H1 (cell line): ENCODE data around the gene DPYD. TPM values are rescaled to one million over a fixed set of nuclear protein-coding genes. Genes with fewer than 3 reads are reported as not detected.

ENCODE experiments used
- CTCF ChIA-PET: fragments of 300-600 bp; sonication (Branson Sonifier 250); formaldehyde crosslinking; loops from one replicate; lab custom pipeline; 2021; ENCODE audit not compliant: partially characterized antibody; lab: Charles Lee
- POLR2A ChIA-PET: fragments of 300-600 bp; sonication (Branson Sonifier 250); formaldehyde crosslinking; loops from one replicate; lab custom pipeline; 2021; ENCODE audit warnings: inconsistent platforms; ENCODE audit not compliant: partially characterized antibody; lab: Charles Lee
- DNase-seq, 2 experiments: peaks; one replicate each; pipeline versions ENCODE4 v3.0.0 to v3.0.0-alpha.2; 2010 to 2022; ENCODE audit warnings: low spot score in 2 of 2, low read depth in 1 of 2, mixed read lengths in 1 of 2
- FAIRE-seq: peaks from 2 replicates; lab custom pipeline; 2011; peaks lifted over from hg19 to GRCh38; lab: Jason Lieb, UNC
- H2AFZ ChIP-seq: 2 replicates; pipeline ENCODE4 v1.8.1; 2012; ENCODE audit warnings: low read length, inconsistent platforms
- H2AK5ac ChIP-seq: 2 replicates; pipeline ENCODE4 v1.6.1; 2013; ENCODE audit warnings: low read depth, low read length
- H2BK120ac ChIP-seq: replicated peaks from 2 replicates; pipeline ENCODE3; 2013; ENCODE audit warnings: low read depth, low read length, inconsistent platforms
- H2BK12ac ChIP-seq: 2 replicates; pipeline ENCODE4 v1.6.1; 2013; ENCODE audit warnings: low read depth, low read length
- H2BK15ac ChIP-seq: 2 replicates; pipeline ENCODE4 v1.6.1; 2013; ENCODE audit warnings: low read length
- H2BK20ac ChIP-seq: 2 replicates; pipeline ENCODE4 v1.6.1; 2013; ENCODE audit warnings: low read length
- H2BK5ac ChIP-seq: 2 replicates; pipeline ENCODE4 v1.6.1; 2013; ENCODE audit warnings: low read depth, low read length
- H3K14ac ChIP-seq: 2 replicates; pipeline ENCODE4 v1.6.1; 2013; ENCODE audit warnings: inconsistent platforms; ENCODE audit not compliant: insufficient read length
- H3K18ac ChIP-seq: 2 replicates; pipeline ENCODE4 v1.6.1; 2013; ENCODE audit warnings: low read length; ENCODE audit errors: extremely low read depth
- H3K23ac ChIP-seq: 2 replicates; pipeline ENCODE4 v1.6.1; 2013; ENCODE audit warnings: inconsistent platforms; ENCODE audit not compliant: insufficient read length
- H3K23me2 ChIP-seq: 2 replicates; pipeline ENCODE4 v1.6.1; 2013; ENCODE audit warnings: low read depth, low read length
- H3K27ac ChIP-seq: 2 replicates; pipeline ENCODE4 v1.6.1; 2011; ENCODE audit warnings: low read depth, low read length, inconsistent platforms
- H3K27me3 ChIP-seq, 4 experiments: replicated peaks in 1 of 4; 1 replicate in 1 of 4; 2 replicates in 3 of 4; pipeline versions ENCODE4 v1.6.1 to v1.8.1; 2011 to 2013; ENCODE audit warnings: low read length in 3 of 4, mild to moderate bottlenecking in 3 of 4, inconsistent platforms in 2 of 4, mixed read lengths in 2 of 4, moderate library complexity in 1 of 4; ENCODE audit not compliant: control insufficient read depth in 3 of 4, insufficient read depth in 3 of 4; ENCODE audit errors: extremely low read depth in 1 of 4
- H3K36me3 ChIP-seq, 4 experiments: 2 replicates each; pipeline versions ENCODE4 v1.6.1 to v1.8.1; 2011 to 2013; ENCODE audit warnings: mild to moderate bottlenecking in 4 of 4, low read length in 3 of 4, moderate library complexity in 2 of 4, control low read depth in 1 of 4, inconsistent platforms in 1 of 4; ENCODE audit not compliant: insufficient read depth in 4 of 4, control insufficient read depth in 2 of 4
- H3K4ac ChIP-seq: replicated peaks from 2 replicates; pipeline ENCODE3; 2013; ENCODE audit warnings: low read length, low read depth, mixed read lengths, inconsistent platforms; ENCODE audit not compliant: insufficient read length
- H3K4me1 ChIP-seq, 4 experiments: replicated peaks in 1 of 4; 1 replicate in 1 of 4; 2 replicates in 3 of 4; pipeline versions ENCODE4 v1.6.1 to v1.8.1; 2011 to 2013; ENCODE audit warnings: low read length in 3 of 4, inconsistent platforms in 2 of 4, mixed read lengths in 1 of 4; ENCODE audit not compliant: insufficient read depth in 4 of 4, control insufficient read depth in 3 of 4
- H3K4me2 ChIP-seq, 2 experiments: 2 replicates each; pipeline versions ENCODE4 v1.6.1 to v1.8.1; 2011 to 2013; ENCODE audit warnings: low read depth in 2 of 2, low read length in 2 of 2, control low read depth in 1 of 2, inconsistent platforms in 1 of 2, mild to moderate bottlenecking in 1 of 2; ENCODE audit not compliant: insufficient read depth in 1 of 2
- H3K4me3 ChIP-seq, 4 experiments: fragments of 200-600, 300-600 bp in 1 of 4; sonication (generic), shearing (Covaris generic), sonication (Bioruptor Twin) in 1 of 4; 2 replicates each; pipeline versions ENCODE4 v1.5.1 to v1.8.1; 2011 to 2016; ENCODE audit warnings: low read length in 4 of 4, low read depth in 3 of 4, control low read depth in 2 of 4, inconsistent platforms in 2 of 4, mild to moderate bottlenecking in 2 of 4, mixed read lengths in 1 of 4, moderate library complexity in 1 of 4; ENCODE audit not compliant: insufficient read depth in 2 of 4; ENCODE audit errors: extremely low read depth in 1 of 4
- H3K56ac ChIP-seq: replicated peaks from 2 replicates; pipeline ENCODE3; 2013; ENCODE audit warnings: low read depth, mild to moderate bottlenecking, mixed read lengths, low read length, inconsistent platforms; ENCODE audit not compliant: insufficient read length
- H3K79me1 ChIP-seq: 2 replicates; pipeline ENCODE4 v1.6.1; 2013; ENCODE audit warnings: low read depth, low read length, control low read depth
- H3K79me2 ChIP-seq, 2 experiments: 2 replicates each; pipeline versions ENCODE4 v1.6.1 to v1.8.1; 2012 to 2013; ENCODE audit warnings: low read length in 2 of 2, mild to moderate bottlenecking in 2 of 2, inconsistent platforms in 1 of 2; ENCODE audit not compliant: insufficient read depth in 2 of 2, control insufficient read depth in 1 of 2
- H3K9ac ChIP-seq, 4 experiments: replicated peaks in 1 of 4; 1 replicate in 1 of 4; 2 replicates in 3 of 4; pipeline versions ENCODE4 v1.6.1 to v1.8.1; 2011 to 2013; ENCODE audit warnings: low read depth in 3 of 4, low read length in 3 of 4, control low read depth in 2 of 4, mild to moderate bottlenecking in 2 of 4, moderate library complexity in 2 of 4, inconsistent platforms in 1 of 4; ENCODE audit errors: extremely low read depth in 1 of 4
- H3K9me3 ChIP-seq, 2 experiments: 2 replicates each; pipeline versions ENCODE4 v1.6.1 to v1.8.1; 2012 to 2013; ENCODE audit warnings: mild to moderate bottlenecking in 2 of 2, moderate library complexity in 2 of 2, control low read depth in 1 of 2, inconsistent platforms in 1 of 2, low read depth in 1 of 2, low read length in 1 of 2, mixed read lengths in 1 of 2; ENCODE audit not compliant: insufficient read depth in 2 of 2
- H4K20me1 ChIP-seq, 2 experiments: replicated peaks in 1 of 2; 2 replicates each; pipeline versions ENCODE3 to v1.8.1; 2011 to 2013; ENCODE audit warnings: inconsistent platforms in 2 of 2, low read length in 2 of 2, mild to moderate bottlenecking in 1 of 2; ENCODE audit not compliant: insufficient read depth in 2 of 2, control insufficient read depth in 1 of 2
- H4K5ac ChIP-seq: 2 replicates; pipeline ENCODE4 v1.6.1; 2013; ENCODE audit warnings: low read length, low read depth, mixed read lengths, inconsistent platforms; ENCODE audit not compliant: insufficient read length
- H4K8ac ChIP-seq: 2 replicates; pipeline ENCODE4 v1.8.0; 2013; ENCODE audit warnings: mild to moderate bottlenecking, moderate library complexity, low read length, inconsistent platforms; ENCODE audit not compliant: insufficient read depth; ENCODE audit errors: extremely low read depth
- H4K91ac ChIP-seq: replicated peaks from 2 replicates; pipeline ENCODE3; 2013; ENCODE audit warnings: low read length, mixed read lengths, inconsistent platforms; ENCODE audit not compliant: insufficient read length
- BRCA1 ChIP-seq: IDR thresholded peaks from 2 replicates; pipeline ENCODE4 v1.6.1; 2012; ENCODE audit warnings: low read depth, low read length, improper control_type of control experiment
- NRF1 ChIP-seq: IDR thresholded peaks from 2 replicates; pipeline ENCODE4 v1.6.1; 2011; ENCODE audit warnings: mild to moderate bottlenecking, low read depth, low read length, improper control_type of control experiment
- POLR2AphosphoS5 ChIP-seq: IDR thresholded peaks from 2 replicates; pipeline ENCODE4 v1.6.1; 2011; ENCODE audit warnings: low read depth, low read length
- POU5F1 ChIP-seq: IDR thresholded peaks from 2 replicates; pipeline ENCODE4 v1.6.1; 2011; ENCODE audit warnings: low read depth, mild to moderate bottlenecking, low read length, moderate library complexity
- RAD21 ChIP-seq, 2 experiments: IDR thresholded peaks in 1 of 2; conservative IDR thresholded peaks in 1 of 2; 2 replicates each; pipeline ENCODE4 v1.6.1; 2011; ENCODE audit warnings: low read depth in 2 of 2, low read length in 2 of 2, improper control_type of control experiment in 1 of 2, inconsistent platforms in 1 of 2, mild to moderate bottlenecking in 1 of 2, moderate library complexity in 1 of 2
- RBBP5 ChIP-seq: IDR thresholded peaks from 2 replicates; pipeline ENCODE4 v1.7.1; 2012; ENCODE audit warnings: low read depth, mild to moderate bottlenecking, inconsistent platforms, low read length, moderate library complexity, borderline replicate concordance
- RNF2 ChIP-seq: fragments of 200-900, 300-1000 bp; sonication (generic); IDR thresholded peaks from 2 replicates; pipeline ENCODE4 v1.7.1; 2016; ENCODE audit warnings: borderline replicate concordance, low read depth, mild to moderate bottlenecking, antibody characterized with exemption, low read length; ENCODE audit not compliant: poor library complexity, severe bottlenecking; ENCODE audit errors: missing control alignments
- SUZ12 ChIP-seq: fragments of 200-600 bp; sonication (generic); IDR thresholded peaks from 2 replicates; pipeline ENCODE4 v1.6.1; 2012; ENCODE audit warnings: mild to moderate bottlenecking, inconsistent platforms, low read length, moderate library complexity, mixed read lengths
- TCF12 ChIP-seq: IDR thresholded peaks from 2 replicates; pipeline ENCODE4 v1.6.1; 2011; ENCODE audit warnings: low read depth, mild to moderate bottlenecking, low read length
- WGBS, 2 experiments: shearing (Covaris generic) in 1 of 2; methylation state at CpG; one replicate each; pipeline versions ENCODE4 v1.1.6 to v1.1.7; 2013 to 2015; ENCODE audit warnings: low lambda C conversion rate in 2 of 2, mixed read lengths in 2 of 2, inconsistent platforms in 1 of 2, low coverage in 1 of 2, missing lambda C conversion rate in 1 of 2; ENCODE audit not compliant: insufficient replicate concordance in 2 of 2, insufficient coverage in 1 of 2, insufficient read length in 1 of 2; ENCODE audit errors: extremely low coverage in 1 of 2, missing lambda C conversion rate in 1 of 2; 5-methylcytosine and 5-hydroxymethylcytosine counted together
- polyA plus RNA-seq, 7 experiments: library from polyadenylated mRNA; depleted of rRNA in 3 of 7; stranded (reverse) in 5 of 7; unstranded in 2 of 7; fragments of >200 nt in 5 of 7; fragments of 200-250 nt in 2 of 7; gene quantifications; 1 replicate in 5 of 7; 2 replicates in 1 of 7; 4 replicates in 1 of 7; pipeline versions ENCODE4 v1.2.1 to v1.2.3, GENCODE V29; 2011 to 2013; ENCODE audit warnings: missing spikeins in 2 of 7, mixed read lengths in 2 of 7
- total RNA-seq: library from RNA; stranded (reverse); fragmentation: NEBNext Ultra II Directional; extraction: Animal tissue kit (Norgen Biotek cat#: 25700); gene quantifications from 2 replicates; pipeline ENCODE4 v1.2.1, GENCODE V29; 2021

Gene DPYD
- total and polyA plus RNA-seq, 2 of the 8 experiments (the other 6 are each of a cell fraction or from before 2014, with no cell fraction given), result 0.29 to 0.73 TPM

- no peak for DNase-seq
- H3K79me1 ChIP-seq, result no peaks in the 10 kb centered on the region
- no peaks in the 10 kb centered on the region for H3K27me3 ChIP-seq
- no peaks in the 10 kb centered on the region; the same call in 1 of the 2 replicates for H3K23me2 ChIP-seq
- no peak overlapping the region for H3K23ac ChIP-seq
- H2BK15ac ChIP-seq, result no peak overlapping the region
- H2BK5ac ChIP-seq, result no peak overlapping the region
- H3K4ac ChIP-seq, result no peak overlapping the region
- H3K79me2 ChIP-seq, result no peaks in the 10 kb centered on the region
- H3K14ac ChIP-seq, result no peak overlapping the region
- no peak overlapping the region for H3K27ac ChIP-seq
- no peak overlapping the region for H3K18ac ChIP-seq
- 89% methylated on average over 3 of the region's 3 CpGs; no CpG with 5 or more reads in 1 of the 2 experiments for WGBS, 2 experiments
- H3K9me3 ChIP-seq, result no peaks in the 10 kb centered on the region
- H4K91ac ChIP-seq, result no peak overlapping the region
- no peak overlapping the region for H2AK5ac ChIP-seq
- H2BK12ac ChIP-seq, result no peak overlapping the region
- no peak overlapping the region for H4K5ac ChIP-seq
- TF ChIP-seq RBBP5 (no peak), POLR2AphosphoS5 (no peak), SUZ12 (no peak), POU5F1 (no peak), RNF2 (no peak), BRCA1 (no peak), NRF1 (no peak), TCF12 (no peak), RAD21 (IDR thresholded peaks at IDR 0.05 in 1 of 2, conservative IDR thresholded peaks at IDR 0.05 in 1 of 2; ENCODE audit: low read depth in 2 of 2, low read length in 2 of 2) (no peak)
- CTCF ChIA-PET, result interaction anchor here (0.7 to 1.3 kb wide), 2 partner anchors 273 to 278 kb away, joined by 3 to 5 read pairs; no protein-coding TSS in a partner anchor
- H3K56ac ChIP-seq, result no peak overlapping the region
- no peaks in the 10 kb centered on the region for H3K4me1 ChIP-seq
- no peaks in the 10 kb centered on the region for H4K20me1 ChIP-seq
- no peak overlapping the region for H4K8ac ChIP-seq
- POLR2A ChIA-PET, result no interaction called here
- no peak overlapping the region for H2BK20ac ChIP-seq
- H3K36me3 ChIP-seq, result no peaks in the 10 kb centered on the region
- no peak overlapping the region for H3K9ac ChIP-seq
- H3K4me3 ChIP-seq, result no peak overlapping the region
- H2BK120ac ChIP-seq, result no peak overlapping the region
- no peak overlapping the region for H2AFZ ChIP-seq
- no peak for FAIRE-seq
- H3K4me2 ChIP-seq, result no peak overlapping the region
Measured at GRCh38 chr1:97252925-97253324, 667.9 kb downstream of the DPYD start.
